ENCODE measurements around the gene OSBP2. TPM values are rescaled to one million over a fixed set of nuclear protein-coding genes. Genes with fewer than 3 reads are reported as not detected.

Gene OSBP2
- total and polyA plus RNA-seq, 10 donors = 0.38 to 41.4 (median 6.5) TPM

GRCh38 chr22:30802202-30803166 is 107.8 kb downstream of the OSBP2 start:
- DNase-seq = peak; percentile 85
- Histone ChIP-seq H3K4me3 (peak overlapping the region in 3 of 8 donors; percentile 10 to 48 (median 10)), H3K36me3 (no peaks in the 10 kb centered on the region), H3K27ac (no peak overlapping the region), H3K9me3 (no peaks in the 10 kb centered on the region), H3K4me1 (peaks cover 4 to 15% (median 11%) of the 10 kb centered on the region in 6 donors), H3K27me3 (replicated peaks in 1 of 7) (peaks cover 0 to 53% (median 21%) of the 10 kb centered on the region in 7 donors)
- 4 to 11% (median 4%) methylated on average over 38 to 85 of the region's 85 CpGs for WGBS, 5 donors
- TF ChIP-seq, protein P1, sequence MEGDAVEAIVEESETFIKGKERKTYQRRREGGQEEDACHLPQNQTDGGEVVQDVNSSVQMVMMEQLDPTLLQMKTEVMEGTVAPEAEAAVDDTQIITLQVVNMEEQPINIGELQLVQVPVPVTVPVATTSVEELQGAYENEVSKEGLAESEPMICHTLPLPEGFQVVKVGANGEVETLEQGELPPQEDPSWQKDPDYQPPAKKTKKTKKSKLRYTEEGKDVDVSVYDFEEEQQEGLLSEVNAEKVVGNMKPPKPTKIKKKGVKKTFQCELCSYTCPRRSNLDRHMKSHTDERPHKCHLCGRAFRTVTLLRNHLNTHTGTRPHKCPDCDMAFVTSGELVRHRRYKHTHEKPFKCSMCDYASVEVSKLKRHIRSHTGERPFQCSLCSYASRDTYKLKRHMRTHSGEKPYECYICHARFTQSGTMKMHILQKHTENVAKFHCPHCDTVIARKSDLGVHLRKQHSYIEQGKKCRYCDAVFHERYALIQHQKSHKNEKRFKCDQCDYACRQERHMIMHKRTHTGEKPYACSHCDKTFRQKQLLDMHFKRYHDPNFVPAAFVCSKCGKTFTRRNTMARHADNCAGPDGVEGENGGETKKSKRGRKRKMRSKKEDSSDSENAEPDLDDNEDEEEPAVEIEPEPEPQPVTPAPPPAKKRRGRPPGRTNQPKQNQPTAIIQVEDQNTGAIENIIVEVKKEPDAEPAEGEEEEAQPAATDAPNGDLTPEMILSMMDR (IDR thresholded peaks at IDR 0.05 in 8 of 11, conservative IDR thresholded peaks at IDR 0.05 in 3 of 11) = peak in 10 of 11 experiments; percentile 28 to 69 (median 48)
- TF ChIP-seq POLR2A (IDR thresholded peaks at IDR 0.05) (no peak), POLR2AphosphoS5 (IDR thresholded peaks at IDR 0.05) (peak; percentile 43 to 73 (median 55))
- intact Hi-C loops (cut with DNase I; ENCODE audit: low total_unique reads) = no loop called here

GRCh38 chr22:30803679-30804078 is 109.0 kb downstream of the OSBP2 start:
- 75 to 96% (median 89%) methylated on average over 2 to 5 of the region's 5 CpGs for WGBS, 5 donors

DNA sequence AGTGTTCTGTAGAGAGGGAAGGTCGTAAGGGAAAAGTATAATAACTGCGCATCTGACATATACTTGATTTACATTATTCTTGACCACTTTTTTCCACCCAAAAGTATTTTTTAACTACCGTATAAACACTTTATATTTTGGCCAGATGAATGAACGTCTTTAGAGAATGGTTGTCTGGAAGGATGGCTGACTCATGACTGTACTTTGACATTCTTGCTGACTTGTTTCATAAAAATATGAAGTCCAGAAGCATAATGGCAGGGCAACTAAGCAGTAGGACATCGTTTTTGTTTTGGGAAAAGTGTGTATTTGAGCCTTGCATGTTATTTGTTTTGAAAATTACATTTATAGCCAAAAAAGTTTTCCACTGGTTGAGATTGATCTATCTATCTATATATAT is 110.0 kb downstream of the OSBP2 start:
- TF ChIP-seq, protein P1 (IDR thresholded peaks at IDR 0.05 in 8 of 11, conservative IDR thresholded peaks at IDR 0.05 in 3 of 11) = no peak
- TF ChIP-seq POLR2AphosphoS5 (IDR thresholded peaks at IDR 0.05) (no peak), POLR2A (IDR thresholded peaks at IDR 0.05) (no peak)
- WGBS, 5 donors = 78 to 85% (median 80%) methylated on average over 5 of the region's 5 CpGs
- H3K27me3 ChIP-seq (replicated peaks in 1 of 7) = peaks cover 0 to 47% (median 21%) of the 10 kb centered on the region in 7 donors
- H3K9me3 ChIP-seq = no peaks in the 10 kb centered on the region
- no peak overlapping the region for H3K27ac ChIP-seq
- intact Hi-C loops (cut with DNase I; ENCODE audit: low total_unique reads) = no loop called here
- H3K4me3 ChIP-seq = no peak overlapping the region
- H3K36me3 ChIP-seq = no peaks in the 10 kb centered on the region
- DNase-seq = no peak
- peaks cover 4 to 15% (median 11%) of the 10 kb centered on the region in 6 donors for H3K4me1 ChIP-seq

More at GRCh38 chr22:30803679-30804078, 109.0 kb downstream of the OSBP2 start:
- peaks cover 4 to 15% (median 11%) of the 10 kb centered on the region in 6 donors for H3K4me1 ChIP-seq
- H3K27me3 ChIP-seq (replicated peaks in 1 of 7) = peaks cover 0 to 53% (median 21%) of the 10 kb centered on the region in 7 donors
- no peak overlapping the region for H3K27ac ChIP-seq
- intact Hi-C loops (cut with DNase I; ENCODE audit: low total_unique reads) = no loop called here
- H3K9me3 ChIP-seq = no peaks in the 10 kb centered on the region
- DNase-seq = no peak
- no peak overlapping the region for H3K4me3 ChIP-seq
- no peaks in the 10 kb centered on the region for H3K36me3 ChIP-seq
- TF ChIP-seq POLR2AphosphoS5 (IDR thresholded peaks at IDR 0.05) = no peak
- TF ChIP-seq, protein P1 (IDR thresholded peaks at IDR 0.05 in 8 of 11, conservative IDR thresholded peaks at IDR 0.05 in 3 of 11) = no peak
- TF ChIP-seq POLR2A (IDR thresholded peaks at IDR 0.05) = no peak

DNA sequence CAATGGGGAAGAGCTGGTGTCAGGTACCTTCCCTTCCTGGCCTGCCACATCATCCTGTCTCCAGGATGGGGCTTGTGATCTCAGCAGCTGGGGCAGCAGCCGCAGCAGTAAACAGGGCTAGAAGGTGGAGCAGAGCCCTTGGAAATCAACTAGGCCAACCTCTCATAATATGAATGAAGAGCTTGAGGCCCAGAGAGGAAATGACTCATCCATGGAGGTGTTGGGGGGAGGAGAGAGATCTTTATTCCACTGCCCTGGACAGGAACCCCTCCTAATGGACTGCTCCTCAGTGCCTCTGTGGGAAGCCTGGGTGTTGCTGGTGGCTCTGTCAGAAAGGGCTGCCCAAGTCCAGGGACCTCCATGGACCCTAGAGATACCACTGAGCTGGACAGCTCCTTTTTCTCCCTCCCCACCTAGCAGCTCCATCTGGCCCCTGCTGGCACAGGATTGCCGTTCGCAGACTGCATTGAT is 111.8 kb downstream of the OSBP2 start:
- Histone ChIP-seq H3K36me3 (no peaks in the 10 kb centered on the region), H3K27ac (no peak overlapping the region), H3K9me3 (no peaks in the 10 kb centered on the region), H3K27me3 (replicated peaks in 1 of 7) (peaks cover 0 to 31% (median 20%) of the 10 kb centered on the region in 7 donors), H3K4me3 (no peak overlapping the region), H3K4me1 (peaks cover 4 to 15% (median 11%) of the 10 kb centered on the region in 6 donors)
- TF ChIP-seq, protein P1 (IDR thresholded peaks at IDR 0.05 in 8 of 11, conservative IDR thresholded peaks at IDR 0.05 in 3 of 11) = no peak
- TF ChIP-seq POLR2A (IDR thresholded peaks at IDR 0.05) = no peak
- TF ChIP-seq POLR2AphosphoS5 (IDR thresholded peaks at IDR 0.05) = no peak
- 73 to 87% (median 80%) methylated on average over 3 of the region's 3 CpGs for WGBS, 5 donors
- intact Hi-C loops (cut with DNase I; ENCODE audit: low total_unique reads) = no loop called here
- no peak for DNase-seq
